CMK (cell line): ENCODE data around the gene KIF2A.
"Not testable (repeated sequence)": the region's sequence is repeated elsewhere in the genome, so short reads cannot be mapped to it uniquely, and the experiment has no call there.

Experiments used
- DNase-seq: peaks from one replicate; pipeline ENCODE4 v3.0.0-alpha.2; 2010; ENCODE audit warnings: low read depth

Gene KIF2A

GRCh38 chr5:62291829-62292228 is 14.2 kb upstream of the KIF2A start:
- not testable (repeated sequence) for DNase-seq

GRCh38 chr5:62296998-62297397 is 9.0 kb upstream of the KIF2A start:
- no peak for DNase-seq

GRCh38 chr5:62298118-62298517 is 7.9 kb upstream of the KIF2A start:
- no peak for DNase-seq

- no peak for DNase-seq
Observed at GRCh38 chr5:62299101-62299500, 6.9 kb upstream of the KIF2A start.

- DNase-seq = no peak
Observed at GRCh38 chr5:62299600-62299999, 6.4 kb upstream of the KIF2A start.

- no peak for DNase-seq
Observed at GRCh38 chr5:62305358-62305714, 670 bp upstream of the KIF2A start.

GRCh38 chr5:62306323-62306895 is 403 bp downstream of the KIF2A start:
- no peak for DNase-seq

- DNase-seq = no peak
Observed at GRCh38 chr5:62306896-62307689, 1.1 kb downstream of the KIF2A start.

GRCh38 chr5:62308439-62308838 is 2.4 kb downstream of the KIF2A start:
- no peak for DNase-seq

GRCh38 chr5:62309107-62309506 is 3.1 kb downstream of the KIF2A start:
- no peak for DNase-seq

GRCh38 chr5:62310426-62311143 is 4.6 kb downstream of the KIF2A start:
- no peak for DNase-seq

- no peak for DNase-seq
Observed at GRCh38 chr5:62312036-62312435, 6.0 kb downstream of the KIF2A start.

- no peak for DNase-seq
Observed at GRCh38 chr5:62312674-62313073, 6.7 kb downstream of the KIF2A start.

GRCh38 chr5:62314213-62314830 is 8.3 kb downstream of the KIF2A start:
- no peak for DNase-seq

- DNase-seq = no peak
Observed at GRCh38 chr5:62315376-62316175, 9.6 kb downstream of the KIF2A start.

- DNase-seq = no peak
Observed at GRCh38 chr5:62316176-62316502, 10.1 kb downstream of the KIF2A start.

GRCh38 chr5:62317810-62318209 is 11.8 kb downstream of the KIF2A start:
- DNase-seq = no peak

- DNase-seq = no peak
Observed at GRCh38 chr5:62322484-62322883, 16.5 kb downstream of the KIF2A start.

- no peak for DNase-seq
Observed at GRCh38 chr5:62326302-62326701, 20.3 kb downstream of the KIF2A start.

- DNase-seq = no peak
Observed at GRCh38 chr5:62326702-62327101, 20.7 kb downstream of the KIF2A start.

- no peak for DNase-seq
Observed at GRCh38 chr5:62327138-62328053, 21.4 kb downstream of the KIF2A start.
